Vagina (tissue), 2 donors: ENCODE measurements around the gene EYS. TPM values are rescaled to one million over a fixed set of nuclear protein-coding genes. Genes with fewer than 3 reads are reported as not detected.
"Not testable (repeated sequence)": the region's sequence is repeated elsewhere in the genome, so short reads cannot be mapped to it uniquely, and the experiment has no call there.

ENCODE experiments used
- DNase-seq, 2 donors: peaks; one replicate each; pipeline ENCODE4 v3.0.0-alpha.2; 2017; ENCODE audit errors: extremely low spot score in 2 of 2
- H3K27ac ChIP-seq: fragments of 200-600 bp; sonication (generic); one replicate; pipeline ENCODE4 v1.5.1; 2019
- H3K27me3 ChIP-seq: fragments of 200-600 bp; sonication (generic); one replicate; pipeline ENCODE4 v1.5.1; 2019
- H3K36me3 ChIP-seq, 2 donors: fragments of 200-600 bp; sonication (generic); one replicate each; pipeline ENCODE4 v1.5.1; 2017 to 2019
- H3K4me1 ChIP-seq: fragments of 200-600 bp; sonication (generic); one replicate; pipeline ENCODE4 v1.5.1; 2019
- H3K4me3 ChIP-seq, 2 donors: fragments of 200-600 bp; sonication (generic); 1 replicate in 1 of 2; 2 replicates in 1 of 2; pipeline ENCODE4 v1.5.1; 2016 to 2019
- H3K9me3 ChIP-seq: fragments of 200-600 bp; sonication (generic); one replicate; pipeline ENCODE4 v1.5.1; 2019
- CTCF ChIP-seq, 3 experiments: fragments of 450-650 bp in 2 of 3; fragments of 200-600 bp in 1 of 3; sonication (generic) in 1 of 3; IDR thresholded peaks; one replicate each; pipeline ENCODE4 v1.5.1; 2017 to 2019; ENCODE audit warnings: antibody characterized with exemption in 3 of 3, mild to moderate bottlenecking in 2 of 3, moderate library complexity in 2 of 3
- POLR2A ChIP-seq, 2 donors: fragments of 450-650 bp; IDR thresholded peaks; one replicate each; pipeline ENCODE4 v1.6.1; 2017; ENCODE audit warnings: antibody characterized with exemption in 2 of 2, mild to moderate bottlenecking in 2 of 2, moderate library complexity in 2 of 2
- POLR2AphosphoS5 ChIP-seq, 2 donors: sonication (generic); formaldehyde crosslinking; IDR thresholded peaks; one replicate each; pipeline ENCODE4 v1.9.0; 2017; ENCODE audit warnings: antibody characterized with exemption in 2 of 2, mild to moderate bottlenecking in 2 of 2, low read depth in 1 of 2; ENCODE audit not compliant: insufficient read depth in 1 of 2
- intact Hi-C: fragments of 100-400 bp; cut with DNase I; formaldehyde crosslinking; loops from one replicate; pipeline ENCODE4 v1.15.1; 2023
- total RNA-seq: library from RNA; depleted of rRNA; stranded (reverse); fragments of >200 nt; gene quantifications from one replicate; pipeline ENCODE4 v1.2.3, GENCODE V29; 2016

Gene EYS
- total RNA-seq, 1 donor from 2014 or later, result not detected

GRCh38 chr6:65402564-65402963, 304.5 kb downstream of the EYS start:
- Histone ChIP-seq H3K36me3 (no peaks in the 10 kb centered on the region), H3K4me1 (no peaks in the 10 kb centered on the region), H3K27ac (no peak overlapping the region), H3K4me3 (no peak overlapping the region), H3K27me3 (no peaks in the 10 kb centered on the region), H3K9me3 (no peaks in the 10 kb centered on the region)
- intact Hi-C loops, result no loop called here
- no peak for DNase-seq
- TF ChIP-seq CTCF (IDR thresholded peaks at IDR 0.05), result no peak
- TF ChIP-seq POLR2A (IDR thresholded peaks at IDR 0.05), result no peak
- TF ChIP-seq POLR2AphosphoS5 (IDR thresholded peaks at IDR 0.05; ENCODE audit: insufficient read depth in 1 of 2, low read depth in 1 of 2), result no peak

- Histone ChIP-seq H3K36me3 (no peaks in the 10 kb centered on the region), H3K4me3 (no peak overlapping the region), H3K9me3 (no peaks in the 10 kb centered on the region), H3K4me1 (no peaks in the 10 kb centered on the region), H3K27me3 (no peaks in the 10 kb centered on the region), H3K27ac (no peak overlapping the region)
- intact Hi-C loops, result no loop called here
- no peak for TF ChIP-seq POLR2A (IDR thresholded peaks at IDR 0.05)
- TF ChIP-seq CTCF (IDR thresholded peaks at IDR 0.05), result no peak
- TF ChIP-seq POLR2AphosphoS5 (IDR thresholded peaks at IDR 0.05; ENCODE audit: insufficient read depth in 1 of 2, low read depth in 1 of 2), result no peak
- DNase-seq, result no peak
Measured at GRCh38 chr6:65399355-65400084, 307.5 kb downstream of the EYS start.

- no peak overlapping the region for H3K4me3 ChIP-seq
- no peak overlapping the region for H3K27ac ChIP-seq
- H3K9me3 ChIP-seq, result no peaks in the 10 kb centered on the region
- no peaks in the 10 kb centered on the region for H3K27me3 ChIP-seq
- H3K4me1 ChIP-seq, result no peaks in the 10 kb centered on the region
- no peaks in the 10 kb centered on the region for H3K36me3 ChIP-seq
- DNase-seq, result no peak
- TF ChIP-seq POLR2A (IDR thresholded peaks at IDR 0.05), result no peak
- no peak for TF ChIP-seq CTCF (IDR thresholded peaks at IDR 0.05)
- no peak for TF ChIP-seq POLR2AphosphoS5 (IDR thresholded peaks at IDR 0.05; ENCODE audit: insufficient read depth in 1 of 2, low read depth in 1 of 2)
- intact Hi-C loops, result no loop called here
Measured at GRCh38 chr6:65398851-65399250, 308.2 kb downstream of the EYS start.

GRCh38 chr6:65350530-65350929, 356.5 kb downstream of the EYS start:
- Histone ChIP-seq H3K27ac (no peak overlapping the region), H3K9me3 (no peaks in the 10 kb centered on the region), H3K4me3 (no peak overlapping the region), H3K27me3 (no peaks in the 10 kb centered on the region), H3K36me3 (no peaks in the 10 kb centered on the region), H3K4me1 (no peaks in the 10 kb centered on the region)
- intact Hi-C loops, result no loop called here
- no peak for DNase-seq
- TF ChIP-seq CTCF (IDR thresholded peaks at IDR 0.05) (no peak), POLR2AphosphoS5 (IDR thresholded peaks at IDR 0.05; ENCODE audit: insufficient read depth in 1 of 2, low read depth in 1 of 2) (no peak), POLR2A (IDR thresholded peaks at IDR 0.05) (no peak)

- H3K27me3 ChIP-seq, intact Hi-C loops, H3K4me3 ChIP-seq, H3K4me1 ChIP-seq, H3K36me3 ChIP-seq, DNase-seq, H3K9me3 ChIP-seq, H3K27ac ChIP-seq: not testable (repeated sequence)
Measured at GRCh38 chr6:65302655-65303054, 404.4 kb downstream of the EYS start.
